MM.1S (cell line): ENCODE data around the gene NBEA.

Experiments
- EZH2phosphoT487 ChIP-seq: fragments of 300-600 bp; sonication (generic); IDR thresholded peaks from 2 replicates; pipeline ENCODE4 v1.6.1; 2018; ENCODE audit warnings: antibody characterized with exemption, low read length
- TF ChIP-seq, protein P1 (sequence below): fragments of 300-600 bp; sonication (generic); IDR thresholded peaks from 2 replicates; pipeline ENCODE4 v1.5.1; 2016; ENCODE audit warnings: antibody characterized with exemption, low read length, mixed read lengths

- TF ChIP-seq, protein P1, sequence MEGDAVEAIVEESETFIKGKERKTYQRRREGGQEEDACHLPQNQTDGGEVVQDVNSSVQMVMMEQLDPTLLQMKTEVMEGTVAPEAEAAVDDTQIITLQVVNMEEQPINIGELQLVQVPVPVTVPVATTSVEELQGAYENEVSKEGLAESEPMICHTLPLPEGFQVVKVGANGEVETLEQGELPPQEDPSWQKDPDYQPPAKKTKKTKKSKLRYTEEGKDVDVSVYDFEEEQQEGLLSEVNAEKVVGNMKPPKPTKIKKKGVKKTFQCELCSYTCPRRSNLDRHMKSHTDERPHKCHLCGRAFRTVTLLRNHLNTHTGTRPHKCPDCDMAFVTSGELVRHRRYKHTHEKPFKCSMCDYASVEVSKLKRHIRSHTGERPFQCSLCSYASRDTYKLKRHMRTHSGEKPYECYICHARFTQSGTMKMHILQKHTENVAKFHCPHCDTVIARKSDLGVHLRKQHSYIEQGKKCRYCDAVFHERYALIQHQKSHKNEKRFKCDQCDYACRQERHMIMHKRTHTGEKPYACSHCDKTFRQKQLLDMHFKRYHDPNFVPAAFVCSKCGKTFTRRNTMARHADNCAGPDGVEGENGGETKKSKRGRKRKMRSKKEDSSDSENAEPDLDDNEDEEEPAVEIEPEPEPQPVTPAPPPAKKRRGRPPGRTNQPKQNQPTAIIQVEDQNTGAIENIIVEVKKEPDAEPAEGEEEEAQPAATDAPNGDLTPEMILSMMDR: no peak
- no peak for TF ChIP-seq EZH2phosphoT487
These were observed 764.7 kb downstream of the NBEA start for GRCh38 chr13:35706721-35707120.
